ENCODE data around the gene SERPINB2. TPM values are rescaled to one million over a fixed set of nuclear protein-coding genes. Genes with fewer than 3 reads are reported as not detected.

The SERPINB2 gene
- total and polyA plus RNA-seq, 7 donors, result 0.10 to 1.4 (median 0.60) TPM; not detected in 2

DNA sequence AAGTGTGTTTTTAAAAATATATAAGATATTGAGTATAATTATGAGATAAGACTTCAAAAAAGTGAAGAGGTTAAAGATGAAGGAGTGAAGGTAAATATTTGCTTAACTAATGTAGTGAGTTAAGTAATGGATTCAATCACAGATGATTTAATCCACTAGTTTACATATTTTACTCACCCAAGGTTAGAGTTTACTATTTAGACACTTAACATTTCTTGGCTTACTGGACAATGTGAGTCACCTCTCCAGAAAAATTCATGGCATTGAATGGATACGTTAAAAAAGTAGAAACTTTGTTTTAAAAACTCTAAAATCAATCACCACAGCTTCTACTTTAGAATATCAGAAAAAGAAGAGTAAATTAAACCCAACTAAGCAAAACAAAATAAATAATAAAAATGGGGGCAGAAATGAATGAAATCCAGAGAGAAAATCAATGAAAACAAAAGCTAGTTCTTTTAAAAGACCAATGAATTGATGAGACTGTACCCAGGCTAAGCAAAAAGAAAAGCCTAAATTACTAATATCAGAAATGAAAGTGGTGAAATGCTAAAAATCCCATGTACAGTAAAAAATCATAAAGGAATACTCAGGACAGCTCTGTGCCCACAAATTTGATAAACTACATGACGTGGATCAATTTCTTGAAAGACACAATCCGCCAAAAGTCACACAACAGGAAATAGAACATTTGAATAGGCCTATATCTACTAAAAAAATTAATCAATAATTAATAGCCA lies 59.7 kb downstream of the SERPINB2 start:
- H3K9me3 ChIP-seq, result peaks cover 0 to 2% (median 0%) of the 10 kb centered on the region in 4 donors
- H3K4me3 ChIP-seq, result no peak overlapping the region
- H3K27me3 ChIP-seq, result peaks cover 0 to 24% (median 0%) of the 10 kb centered on the region in 3 donors
- 82 to 84% methylated on average over 3 of the region's 3 CpGs for WGBS, 2 donors
- no peak overlapping the region for H3K27ac ChIP-seq
- H3K36me3 ChIP-seq, result no peaks in the 10 kb centered on the region
- no peak for DNase-seq
- TF ChIP-seq POLR2A (IDR thresholded peaks at IDR 0.05), result no peak
- TF ChIP-seq POLR2AphosphoS5 (IDR thresholded peaks at IDR 0.05), result no peak
- peaks cover 0 to 8% (median 4%) of the 10 kb centered on the region in 4 donors for H3K4me1 ChIP-seq
- intact Hi-C loops (cut with DNase I), result no loop called here

DNA sequence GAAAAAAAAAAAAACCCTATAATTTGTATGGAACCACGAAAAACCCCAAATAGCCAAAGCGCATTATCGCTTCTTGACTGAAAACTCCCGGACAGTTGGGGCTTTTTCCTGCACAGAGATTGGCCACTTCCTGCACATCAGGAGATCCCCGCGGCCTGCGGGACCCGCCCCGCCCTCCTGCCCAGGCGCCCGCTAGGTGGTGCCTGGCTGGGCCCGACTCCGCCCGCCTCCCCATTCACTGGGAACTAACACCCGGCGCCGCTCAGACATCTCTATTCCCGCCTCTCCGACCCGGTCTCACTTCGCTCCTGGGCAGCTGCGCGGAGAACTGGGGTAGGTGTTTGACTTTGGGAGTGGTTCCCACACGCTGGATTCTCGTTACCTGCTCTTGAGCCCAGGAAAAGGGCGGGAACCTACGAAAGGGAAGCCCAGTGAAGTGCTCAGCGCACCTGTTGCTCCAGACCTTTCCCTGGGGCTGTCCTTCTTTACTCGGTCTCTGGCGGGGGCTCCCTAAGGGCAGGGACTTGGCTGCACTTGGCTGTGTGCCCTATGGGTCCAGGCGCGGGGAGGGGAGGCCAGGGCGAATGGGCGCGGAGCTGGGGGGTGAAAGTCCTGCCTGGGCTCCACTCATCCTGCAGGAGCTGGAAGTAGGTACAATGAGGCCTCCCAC lies 61.7 kb downstream of the SERPINB2 start, which contains the start of gene HMSD:
HMSD (plus strand) TSS at position 234 of the 670 bp plus-strand sequence. CDS start 4,155 bp downstream, outside the sequence.
- TF ChIP-seq, protein P1, sequence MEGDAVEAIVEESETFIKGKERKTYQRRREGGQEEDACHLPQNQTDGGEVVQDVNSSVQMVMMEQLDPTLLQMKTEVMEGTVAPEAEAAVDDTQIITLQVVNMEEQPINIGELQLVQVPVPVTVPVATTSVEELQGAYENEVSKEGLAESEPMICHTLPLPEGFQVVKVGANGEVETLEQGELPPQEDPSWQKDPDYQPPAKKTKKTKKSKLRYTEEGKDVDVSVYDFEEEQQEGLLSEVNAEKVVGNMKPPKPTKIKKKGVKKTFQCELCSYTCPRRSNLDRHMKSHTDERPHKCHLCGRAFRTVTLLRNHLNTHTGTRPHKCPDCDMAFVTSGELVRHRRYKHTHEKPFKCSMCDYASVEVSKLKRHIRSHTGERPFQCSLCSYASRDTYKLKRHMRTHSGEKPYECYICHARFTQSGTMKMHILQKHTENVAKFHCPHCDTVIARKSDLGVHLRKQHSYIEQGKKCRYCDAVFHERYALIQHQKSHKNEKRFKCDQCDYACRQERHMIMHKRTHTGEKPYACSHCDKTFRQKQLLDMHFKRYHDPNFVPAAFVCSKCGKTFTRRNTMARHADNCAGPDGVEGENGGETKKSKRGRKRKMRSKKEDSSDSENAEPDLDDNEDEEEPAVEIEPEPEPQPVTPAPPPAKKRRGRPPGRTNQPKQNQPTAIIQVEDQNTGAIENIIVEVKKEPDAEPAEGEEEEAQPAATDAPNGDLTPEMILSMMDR (IDR thresholded peaks at IDR 0.05), result peak in 1 of 4 experiments; percentile 25
- TF ChIP-seq EP300 (IDR thresholded peaks at IDR 0.05), result no peak
- intact Hi-C loops (cut with DNase I), result no loop called here
- H3K27ac ChIP-seq, result no peak within 1 kb of the TSS
- H3K36me3 ChIP-seq, result no peaks in the 10 kb centered on the region
- no peak for DNase-seq
- H3K4me3 ChIP-seq, result peak within 1 kb of the TSS in 3 of 4 donors; percentile 6 to 33 (median 28)
- 6 to 18% methylated on average over 35 of the region's 35 CpGs for WGBS, 2 donors
- H3K9me3 ChIP-seq, result peaks cover 0 to 2% (median 0%) of the 10 kb centered on the region in 4 donors
- peaks cover 0 to 24% (median 0%) of the 10 kb centered on the region in 3 donors for H3K27me3 ChIP-seq
- peaks cover 0 to 8% (median 4%) of the 10 kb centered on the region in 4 donors for H3K4me1 ChIP-seq

DNA sequence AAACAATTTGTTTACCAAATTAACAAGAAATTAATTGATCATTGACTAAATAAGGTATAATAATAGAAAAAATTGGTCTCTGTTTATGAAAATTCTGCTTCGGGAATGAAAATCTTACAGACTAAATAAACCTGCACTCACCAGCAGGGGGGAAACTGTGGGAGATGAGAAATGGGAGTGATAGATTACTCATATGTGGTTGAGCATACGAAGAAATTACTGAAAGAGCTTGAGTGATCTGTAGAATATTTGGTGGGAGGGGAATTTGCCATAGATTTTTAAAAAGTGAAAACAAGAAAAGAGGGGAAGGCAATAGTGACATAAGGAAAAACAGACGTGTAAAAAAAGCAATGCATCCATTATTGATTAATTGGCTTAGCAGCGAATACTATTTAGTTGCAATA lies 63.8 kb downstream of the SERPINB2 start:
- intact Hi-C loops (cut with DNase I), result no loop called here
- 69 to 72% methylated on average over 4 of the region's 4 CpGs for WGBS, 2 donors
- H3K9me3 ChIP-seq, result no peaks in the 10 kb centered on the region
- DNase-seq, result no peak
- H3K36me3 ChIP-seq, result no peaks in the 10 kb centered on the region
- TF ChIP-seq, protein P1 (IDR thresholded peaks at IDR 0.05), result no peak
- no peak for TF ChIP-seq POLR2AphosphoS5 (IDR thresholded peaks at IDR 0.05)
- no peak for TF ChIP-seq POLR2A (IDR thresholded peaks at IDR 0.05)
- TF ChIP-seq EP300 (IDR thresholded peaks at IDR 0.05), result no peak
- H3K27ac ChIP-seq, result no peak overlapping the region
- peaks cover 0 to 8% (median 4%) of the 10 kb centered on the region in 4 donors for H3K4me1 ChIP-seq
- peaks cover 0 to 20% (median 0%) of the 10 kb centered on the region in 3 donors for H3K27me3 ChIP-seq
- H3K4me3 ChIP-seq, result no peak overlapping the region

Other genes starting within 250 kb of the SERPINB2 start
- not detected for gene SERPINB4, start 243.4 kb upstream of the SERPINB2 start, total RNA-seq
- under 1 TPM in 1 of 3 donors, not detected in 2; 0.07 TPM for gene SERPINB4, start 243.4 kb upstream of the SERPINB2 start, polyA plus RNA-seq
- not detected for gene SERPINB3, start 225.8 kb upstream of the SERPINB2 start, total RNA-seq
- 1 to 10 TPM in 1 of 3 donors, under 1 TPM in 1, not detected in 1; 0.04 to 1.2 TPM for gene SERPINB3, start 225.8 kb upstream of the SERPINB2 start, polyA plus RNA-seq
- gene SERPINB11, start 184.7 kb upstream of the SERPINB2 start, total RNA-seq, result not detected
- gene SERPINB11, start 184.7 kb upstream of the SERPINB2 start, polyA plus RNA-seq, result not detected
- gene SERPINB7, start 112.3 kb upstream of the SERPINB2 start, total RNA-seq, result not detected
- gene SERPINB7, start 112.3 kb upstream of the SERPINB2 start, polyA plus RNA-seq, result under 1 TPM in 1 of 3 donors, not detected in 2; 0.10 TPM
- gene SERPINB10, start 20.3 kb downstream of the SERPINB2 start, total RNA-seq, result not detected
- gene SERPINB10, start 20.3 kb downstream of the SERPINB2 start, polyA plus RNA-seq, result under 1 TPM in 1 of 3 donors, not detected in 2; 0.15 TPM
- gene HMSD, start 61.6 kb downstream of the SERPINB2 start, total RNA-seq, result not detected
- gene HMSD, start 61.6 kb downstream of the SERPINB2 start, polyA plus RNA-seq, result under 1 TPM in 1 of 3 donors, not detected in 2; 0.54 TPM
- 1 to 10 TPM; 2.2 to 7.1 (median 5.0) TPM for gene SERPINB8, start 82.4 kb downstream of the SERPINB2 start, total RNA-seq
- gene SERPINB8, start 82.4 kb downstream of the SERPINB2 start, polyA plus RNA-seq, result 10 to 100 TPM; 13.7 to 21.7 (median 15.6) TPM

Data from sigmoid colon (tissue), 7 donors.